Mucosa of rectum (tissue), 2 donors: Measurements from ENCODE around the gene ARHGAP31.
"Not testable (repeated sequence)": the region's sequence is repeated elsewhere in the genome, so short reads cannot be mapped to it uniquely, and the experiment has no call there.

ENCODE experiments used
- H3K27ac ChIP-seq, 2 donors: one replicate each; pipeline ENCODE4 v1.7.0; 2013; ENCODE audit warnings: inconsistent platforms in 2 of 2, low read depth in 2 of 2, low read length in 2 of 2
- H3K27me3 ChIP-seq, 2 donors: one replicate each; pipeline ENCODE4 v1.7.0; 2013; ENCODE audit warnings: low read length in 2 of 2; ENCODE audit not compliant: control insufficient read depth in 2 of 2, insufficient read depth in 2 of 2
- H3K36me3 ChIP-seq, 2 donors: one replicate each; pipeline ENCODE4 v1.7.0; 2013; ENCODE audit warnings: low read length in 2 of 2; ENCODE audit not compliant: control insufficient read depth in 2 of 2, insufficient read depth in 2 of 2
- H3K4me1 ChIP-seq, 2 donors: one replicate each; pipeline ENCODE4 v1.7.0; 2013; ENCODE audit warnings: low read length in 2 of 2, mild to moderate bottlenecking in 1 of 2; ENCODE audit not compliant: control insufficient read depth in 2 of 2, insufficient read depth in 2 of 2
- H3K4me3 ChIP-seq, 2 donors: one replicate each; pipeline ENCODE4 v1.7.0; 2013; ENCODE audit warnings: low read length in 2 of 2
- H3K9ac ChIP-seq, 2 donors: one replicate each; pipeline ENCODE4 v1.7.0; 2013; ENCODE audit warnings: low read length in 2 of 2, low read depth in 1 of 2, mild to moderate bottlenecking in 1 of 2
- H3K9me3 ChIP-seq, 2 donors: one replicate each; pipeline ENCODE4 v1.7.0; 2013; ENCODE audit warnings: low read length in 2 of 2; ENCODE audit not compliant: control insufficient read depth in 2 of 2
- donor health status: healthy.
- donor health status: Normal muscosa, but diverticular disease.

ARHGAP31 gene

DNA sequence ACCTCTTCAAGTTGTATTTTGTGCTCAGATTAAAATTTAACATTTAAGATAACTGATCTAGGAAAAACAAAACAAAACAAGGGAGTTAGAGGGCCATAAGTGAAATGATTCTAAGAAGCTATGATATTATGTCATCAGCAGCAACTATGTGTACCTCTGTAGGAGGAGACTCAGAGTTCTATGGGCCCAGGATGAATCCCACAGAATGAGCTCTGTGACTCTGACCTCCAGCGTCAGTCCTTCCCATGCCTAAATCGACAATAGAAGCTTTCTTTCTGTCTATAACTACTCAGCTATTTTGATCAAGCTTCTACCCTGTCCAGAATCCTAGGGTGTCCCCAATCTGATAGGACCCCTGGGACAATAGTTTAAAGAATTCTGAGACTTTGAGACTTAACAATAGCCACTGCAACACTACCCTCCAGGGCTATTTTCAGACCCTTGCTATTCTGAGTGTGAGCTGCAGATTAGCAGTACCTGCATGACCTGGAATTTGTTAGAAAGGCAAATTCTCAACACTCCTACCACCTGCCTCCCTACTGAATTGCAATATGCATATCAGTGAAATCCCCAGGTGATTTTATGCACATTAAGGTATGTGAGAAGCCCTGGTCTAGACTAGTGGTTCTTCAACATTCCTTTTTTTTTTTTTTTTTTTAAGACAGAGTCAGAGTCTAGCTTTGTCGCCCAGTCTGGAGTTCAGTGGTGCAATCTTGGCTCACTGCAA is 66.7 kb downstream of the ARHGAP31 start:
- H3K27me3 ChIP-seq: no peaks in the 10 kb centered on the region
- no peak overlapping the region for H3K27ac ChIP-seq
- no peak overlapping the region for H3K9ac ChIP-seq
- no peaks in the 10 kb centered on the region for H3K4me1 ChIP-seq
- no peaks in the 10 kb centered on the region for H3K36me3 ChIP-seq
- H3K9me3 ChIP-seq: no peaks in the 10 kb centered on the region
- H3K4me3 ChIP-seq: no peak overlapping the region

DNA sequence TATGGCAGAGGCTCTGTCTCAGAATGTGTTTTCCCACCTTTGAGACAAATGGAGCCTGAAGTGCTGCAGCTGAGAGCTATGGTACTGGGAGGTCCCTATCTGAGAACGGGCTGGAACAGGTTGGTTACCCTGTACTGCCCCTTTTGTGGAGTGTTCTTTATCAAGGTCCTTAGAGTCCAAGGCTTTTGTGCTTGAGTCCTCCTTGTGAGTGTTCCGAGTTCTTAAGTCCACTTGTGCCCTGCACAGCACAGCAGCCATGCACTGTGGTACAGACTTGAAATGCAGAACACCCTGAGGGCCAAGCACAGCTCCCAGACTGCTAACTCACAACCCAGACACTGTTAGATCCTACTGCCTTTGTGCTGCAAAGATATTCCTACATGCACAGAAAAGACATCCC is 67.8 kb downstream of the ARHGAP31 start:
- Histone ChIP-seq H3K4me1 (no peaks in the 10 kb centered on the region), H3K27ac (no peak overlapping the region), H3K9me3 (no peaks in the 10 kb centered on the region), H3K27me3 (no peaks in the 10 kb centered on the region), H3K9ac (no peak overlapping the region), H3K36me3 (no peaks in the 10 kb centered on the region), H3K4me3 (no peak overlapping the region)

DNA sequence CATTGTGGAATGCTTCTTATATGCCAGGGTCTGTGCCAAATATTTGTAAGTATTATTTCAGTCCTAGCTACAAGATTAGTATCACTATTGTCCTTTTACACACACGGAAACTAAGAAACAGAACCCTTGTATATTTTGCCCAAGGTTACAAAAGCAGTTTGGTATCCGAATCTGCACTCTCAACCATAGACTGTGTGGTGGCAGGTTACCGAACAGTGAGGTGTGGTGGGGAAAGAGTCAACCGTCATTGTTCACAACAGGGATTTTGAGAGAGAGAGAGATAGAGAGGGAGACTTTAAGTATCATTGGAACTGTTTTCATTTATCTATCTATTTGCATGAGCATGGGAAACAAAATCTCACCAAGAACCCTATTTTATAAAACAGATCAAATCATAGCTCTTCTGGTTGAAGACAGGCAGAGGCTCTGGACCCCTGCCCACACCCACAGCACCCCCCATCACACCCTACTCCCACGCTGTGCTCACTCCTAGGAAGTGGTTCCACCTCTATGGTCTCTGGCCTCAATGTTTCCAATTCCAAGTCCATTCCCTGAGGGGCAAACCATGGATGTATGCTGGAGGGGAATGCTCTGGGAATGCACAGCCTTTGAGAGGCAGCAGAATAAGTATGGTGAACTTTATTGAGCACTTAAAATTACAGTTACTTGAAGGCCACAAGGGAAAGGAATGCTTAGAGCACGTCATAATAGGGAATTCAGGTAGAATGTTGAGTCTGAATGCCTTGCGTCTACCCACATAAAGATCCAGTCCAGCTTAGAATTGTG is 69.0 kb downstream of the ARHGAP31 start:
- Histone ChIP-seq H3K27me3 (no peaks in the 10 kb centered on the region), H3K9ac (no peak overlapping the region), H3K36me3 (no peaks in the 10 kb centered on the region), H3K27ac (no peak overlapping the region), H3K4me1 (no peaks in the 10 kb centered on the region), H3K4me3 (no peak overlapping the region), H3K9me3 (no peaks in the 10 kb centered on the region)

DNA sequence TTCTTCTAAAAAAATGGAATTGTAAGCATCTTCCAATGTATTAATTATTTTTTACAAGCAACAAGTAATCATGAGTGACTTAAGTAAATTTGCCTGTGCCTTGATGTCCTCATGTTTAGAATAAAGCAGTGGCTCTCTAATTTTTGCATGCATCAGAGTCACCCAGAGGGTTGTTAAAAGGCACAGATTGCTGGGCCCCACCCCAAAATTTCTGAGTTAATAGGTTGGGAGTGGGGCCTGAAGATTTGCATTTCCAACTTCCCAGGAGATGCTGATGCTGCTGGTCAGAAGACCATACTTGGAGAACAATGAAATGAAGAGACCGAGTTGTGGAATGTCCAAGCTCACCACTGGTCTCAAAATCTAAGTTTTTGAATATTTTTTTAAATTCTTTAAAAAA is 70.2 kb downstream of the ARHGAP31 start:
- no peaks in the 10 kb centered on the region for H3K36me3 ChIP-seq
- H3K27me3 ChIP-seq: no peaks in the 10 kb centered on the region
- H3K9ac ChIP-seq: no peak overlapping the region
- H3K4me3 ChIP-seq: no peak overlapping the region
- H3K9me3 ChIP-seq: no peaks in the 10 kb centered on the region
- no peak overlapping the region for H3K27ac ChIP-seq
- no peaks in the 10 kb centered on the region for H3K4me1 ChIP-seq

DNA sequence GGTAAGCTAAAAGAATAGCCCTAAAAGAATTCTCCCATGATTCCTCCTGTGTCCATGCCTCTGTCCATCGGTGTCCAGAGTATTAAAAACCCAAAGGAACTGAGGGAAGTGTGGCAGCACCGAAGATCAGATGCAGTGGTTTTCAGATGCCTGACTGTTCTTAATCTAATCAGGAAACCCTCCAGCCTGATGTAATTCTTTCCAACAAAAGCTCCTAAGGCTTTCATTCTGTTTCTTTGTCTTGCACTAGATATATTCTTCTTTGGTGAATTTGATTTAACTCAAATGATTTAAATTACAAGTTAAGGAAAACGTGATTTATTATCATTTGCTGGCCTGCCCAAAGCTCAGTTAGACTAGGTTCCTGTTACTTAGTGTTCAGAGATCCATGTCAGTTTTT is 71.2 kb downstream of the ARHGAP31 start:
- Histone ChIP-seq H3K36me3 (no peaks in the 10 kb centered on the region), H3K4me3 (no peak overlapping the region), H3K4me1 (no peaks in the 10 kb centered on the region), H3K27ac (no peak overlapping the region), H3K9me3 (no peaks in the 10 kb centered on the region), H3K9ac (no peak overlapping the region), H3K27me3 (no peaks in the 10 kb centered on the region)

DNA sequence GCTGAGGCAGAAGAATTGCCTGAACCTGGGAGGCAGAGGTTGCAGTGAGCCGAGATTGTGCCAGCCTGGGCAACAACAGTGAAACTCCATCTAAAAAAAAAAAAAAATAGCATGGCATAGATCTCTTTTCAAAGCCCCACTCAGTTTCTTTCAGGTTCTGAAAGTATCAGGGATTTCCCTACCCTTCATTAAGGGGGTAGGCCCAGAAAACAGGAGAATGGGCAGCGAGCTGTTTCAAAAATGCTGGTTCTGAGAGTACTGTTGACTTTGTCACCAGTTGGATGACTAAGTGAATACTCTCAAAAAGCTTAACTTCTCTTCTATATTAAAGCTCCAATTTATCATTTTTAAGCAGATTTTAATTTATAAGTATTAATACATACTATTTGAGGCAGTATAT is 72.8 kb downstream of the ARHGAP31 start:
- H3K4me3 ChIP-seq: no peak overlapping the region
- no peaks in the 10 kb centered on the region for H3K36me3 ChIP-seq
- H3K9ac ChIP-seq: no peak overlapping the region
- no peaks in the 10 kb centered on the region for H3K9me3 ChIP-seq
- H3K27me3 ChIP-seq: no peaks in the 10 kb centered on the region
- H3K4me1 ChIP-seq: no peaks in the 10 kb centered on the region
- no peak overlapping the region for H3K27ac ChIP-seq

DNA sequence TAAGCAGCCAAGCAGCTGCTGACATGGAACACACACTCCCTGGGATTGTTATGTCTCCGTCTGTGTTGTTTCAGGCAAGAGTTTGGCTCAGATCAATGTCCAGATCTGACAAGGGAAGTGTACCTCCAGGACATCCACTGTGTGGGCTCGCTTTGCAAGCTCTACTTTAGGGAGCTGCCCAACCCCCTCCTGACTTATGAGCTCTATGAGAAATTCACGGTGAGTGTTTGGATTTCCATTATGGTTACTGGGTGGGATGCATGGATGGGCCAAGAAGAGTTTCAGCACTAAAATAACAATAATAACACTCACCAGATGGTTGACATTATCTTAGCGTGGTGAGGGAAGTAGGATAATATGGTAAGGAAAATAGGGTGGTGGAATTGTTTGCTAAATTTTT is 74.1 kb downstream of the ARHGAP31 start:
- Histone ChIP-seq H3K9ac (no peak overlapping the region), H3K4me3 (no peak overlapping the region), H3K27me3 (no peaks in the 10 kb centered on the region), H3K4me1 (no peaks in the 10 kb centered on the region), H3K9me3 (no peaks in the 10 kb centered on the region), H3K36me3 (no peaks in the 10 kb centered on the region), H3K27ac (no peak overlapping the region)

DNA sequence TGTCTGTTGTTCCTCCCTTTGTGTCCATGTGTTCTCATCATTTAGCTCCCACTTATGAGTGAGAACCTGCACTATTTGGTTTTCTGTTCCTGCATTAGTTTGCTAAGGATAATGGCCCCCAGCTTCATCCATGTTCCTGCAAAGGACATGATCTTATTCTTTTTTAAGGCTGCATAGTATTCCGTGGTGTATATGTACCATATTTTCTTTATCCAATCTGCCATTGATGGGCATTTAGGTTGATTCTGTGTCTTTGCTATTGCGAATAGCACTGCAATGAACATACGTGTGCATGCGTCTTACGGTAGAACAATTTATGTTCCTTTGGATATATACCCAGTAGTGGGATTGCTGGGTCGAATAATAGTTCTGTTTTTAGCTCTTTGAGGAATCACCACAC is 77.6 kb downstream of the ARHGAP31 start:
- H3K27me3 ChIP-seq, H3K9me3 ChIP-seq, H3K27ac ChIP-seq, H3K36me3 ChIP-seq, H3K9ac ChIP-seq, H3K4me1 ChIP-seq, H3K4me3 ChIP-seq: not testable (repeated sequence)

DNA sequence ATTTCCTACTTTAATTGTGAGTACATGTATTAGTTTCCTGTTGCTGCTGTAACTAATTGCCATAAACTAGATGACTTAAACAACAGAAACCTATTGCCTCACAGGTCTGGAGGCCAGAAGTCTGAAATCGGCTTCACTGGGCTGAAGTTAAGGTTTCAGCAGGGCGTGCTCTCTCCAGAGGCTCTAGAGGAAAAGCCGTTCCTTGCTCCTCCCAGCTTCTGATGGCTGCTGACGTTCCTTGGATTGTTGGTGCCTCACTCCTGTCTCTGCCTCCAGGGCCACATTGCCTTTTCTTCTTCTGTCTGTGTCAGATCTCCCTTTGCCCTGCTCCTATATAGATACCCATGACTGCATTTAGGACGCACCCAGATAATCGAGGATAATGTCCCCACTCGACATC is 80.9 kb downstream of the ARHGAP31 start:
- H3K36me3 ChIP-seq: no peaks in the 10 kb centered on the region
- no peak overlapping the region for H3K9ac ChIP-seq
- no peak overlapping the region for H3K4me3 ChIP-seq
- H3K9me3 ChIP-seq: no peaks in the 10 kb centered on the region
- H3K27ac ChIP-seq: no peak overlapping the region
- no peaks in the 10 kb centered on the region for H3K4me1 ChIP-seq
- H3K27me3 ChIP-seq: no peaks in the 10 kb centered on the region

DNA sequence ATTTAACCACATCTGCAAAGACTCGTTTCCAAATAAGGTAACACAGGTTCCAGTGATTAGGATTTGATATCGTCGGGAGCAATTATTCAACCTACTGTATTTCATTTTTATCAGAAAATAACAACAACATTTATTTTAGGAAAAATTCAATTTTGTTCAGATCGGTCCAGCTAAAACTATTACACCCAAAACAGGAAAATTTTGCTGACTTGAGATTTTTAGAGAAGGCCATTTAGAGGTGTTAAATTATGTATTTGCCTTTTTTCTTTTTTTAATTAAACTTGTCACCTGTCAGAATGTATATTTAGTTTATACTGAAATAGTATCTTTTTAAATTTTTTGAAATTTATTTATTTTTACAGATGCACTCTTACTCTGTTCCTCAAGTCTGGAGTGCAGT is 81.3 kb downstream of the ARHGAP31 start:
- Histone ChIP-seq H3K36me3 (no peaks in the 10 kb centered on the region), H3K4me1 (no peaks in the 10 kb centered on the region), H3K4me3 (no peak overlapping the region), H3K27ac (no peak overlapping the region), H3K27me3 (no peaks in the 10 kb centered on the region), H3K9me3 (no peaks in the 10 kb centered on the region), H3K9ac (no peak overlapping the region)
